K562 (cell line): Measurements from ENCODE around the gene B4GALNT3. TPM values are rescaled to one million over a fixed set of nuclear protein-coding genes. Genes with fewer than 3 reads are reported as not detected.

Experiments
- ATAC-seq: fragments of 200-7000 bp; cut with Tn5 transposase; 3 replicates; pipeline ENCODE4 v1.9.1; 2020; ENCODE audit warnings: moderate library complexity
- BruUV-seq: library from RNA; stranded (reverse); fragments of 400-500 nt; replicated peaks from 2 replicates; lab custom pipeline; 2021; lab: Mats Ljungman, UMichigan
- CTCF ChIA-PET: fragments of 300-600 bp; formaldehyde crosslinking; extraction: SDS; loops from one replicate; lab custom pipeline; 2021; ENCODE audit warnings: low intra/inter-chr PET ratio; lab: Yijun Ruan, JAX
- POLR2A ChIA-PET: fragments of 300-600, 350-650 bp; sonication (Branson Sonifier 250); formaldehyde crosslinking; extraction: SDS; loops from one replicate; lab custom pipeline; 2021; ENCODE audit warnings: antibody characterized with exemption, inconsistent platforms; lab: Yijun Ruan, JAX
- DNase-seq, 4 experiments: peaks; one replicate each; pipeline versions ENCODE4 v3.0.0 to v3.0.0-alpha.2; 2011 to 2018; ENCODE audit warnings: low spot score in 3 of 4, mixed read lengths in 3 of 4; ENCODE audit errors: extremely low read depth in 1 of 4
- FAIRE-seq: peaks from 2 replicates; lab custom pipeline; 2011; peaks lifted over from hg19 to GRCh38; lab: Jason Lieb, UNC
- H2AFZ ChIP-seq: 2 replicates; pipeline ENCODE4 v1.6.0; 2011; ENCODE audit warnings: low read depth, low read length, control low read depth, inconsistent platforms
- H3K27ac ChIP-seq: fragments of 200-600 bp; 3 replicates; pipeline ENCODE4 v1.8.0; 2011; ENCODE audit warnings: low read depth, mild to moderate bottlenecking, control low read depth, inconsistent platforms, low read length, moderate library complexity, mixed read lengths; ENCODE audit errors: extremely low read depth
- H3K27me3 ChIP-seq, 2 experiments: fragments of 300-600 bp in 1 of 2; 2 replicates in 1 of 2; 3 replicates in 1 of 2; pipeline versions ENCODE4 v1.6.0 to v1.8.0; 2011; ENCODE audit warnings: inconsistent platforms in 2 of 2, low read length in 2 of 2, mild to moderate bottlenecking in 1 of 2, mixed read lengths in 1 of 2, moderate library complexity in 1 of 2; ENCODE audit not compliant: control insufficient read depth in 2 of 2, insufficient read depth in 2 of 2
- H3K36me3 ChIP-seq: fragments of 300-600 bp; 3 replicates; pipeline ENCODE4 v1.8.0; 2011; ENCODE audit warnings: mild to moderate bottlenecking, low read length, inconsistent platforms; ENCODE audit not compliant: control insufficient read depth, insufficient read depth
- H3K4me1 ChIP-seq, 2 experiments: fragments of 200-600 bp in 1 of 2; replicated peaks in 1 of 2; 2 replicates in 1 of 2; 3 replicates in 1 of 2; pipeline versions ENCODE4 v1.5.1 to v1.8.0; 2011; ENCODE audit warnings: inconsistent platforms in 2 of 2, low read length in 2 of 2, mild to moderate bottlenecking in 1 of 2, mixed read lengths in 1 of 2, moderate library complexity in 1 of 2; ENCODE audit not compliant: control insufficient read depth in 2 of 2, insufficient read depth in 2 of 2
- H3K4me2 ChIP-seq: 2 replicates; pipeline ENCODE4 v1.6.1; 2011; ENCODE audit warnings: low read length, control low read depth, inconsistent platforms, mixed read lengths; ENCODE audit not compliant: insufficient read depth
- H3K4me3 ChIP-seq: fragments of 200-600 bp; sonication (generic), shearing (Covaris generic); 2 replicates; pipeline ENCODE4 v1.5.1; 2016; ENCODE audit warnings: control low read depth, inconsistent platforms
- H3K79me2 ChIP-seq: fragments of 200-600 bp; 3 replicates; pipeline ENCODE4 v1.8.0; 2011; ENCODE audit warnings: low read length, inconsistent platforms; ENCODE audit not compliant: control insufficient read depth, insufficient read depth
- H3K9ac ChIP-seq, 2 experiments: 2 replicates each; pipeline versions ENCODE4 v1.6.0 to v1.6.1; 2011; ENCODE audit warnings: low read depth in 2 of 2, low read length in 2 of 2, control low read depth in 1 of 2, inconsistent platforms in 1 of 2, mild to moderate bottlenecking in 1 of 2, mixed read lengths in 1 of 2; ENCODE audit not compliant: insufficient read depth in 1 of 2
- H3K9me1 ChIP-seq: one replicate; pipeline ENCODE4 v1.6.0; 2011; ENCODE audit warnings: inconsistent platforms, mild to moderate bottlenecking, low read length, moderate library complexity; ENCODE audit not compliant: control insufficient read depth, insufficient read depth
- H3K9me3 ChIP-seq: replicated peaks from 2 replicates; pipeline ENCODE4 v1.5.1; 2011; ENCODE audit warnings: low read depth, low read length, inconsistent platforms; ENCODE audit not compliant: control insufficient read depth, insufficient read depth
- H4K20me1 ChIP-seq: replicated peaks from 2 replicates; pipeline ENCODE4 v1.6.1; 2011; ENCODE audit warnings: low read length, inconsistent platforms, mixed read lengths; ENCODE audit not compliant: control insufficient read depth, insufficient read depth
- ESRRA ChIP-seq: fragments of 450-650 bp; IDR thresholded peaks from 2 replicates; pipeline ENCODE4 v1.6.1; 2014; ENCODE audit warnings: low read depth, mild to moderate bottlenecking, moderate library complexity, borderline replicate concordance
- GABPA ChIP-seq: fragments of 200-800 bp; sonication (Bioruptor generic); conservative IDR thresholded peaks from 2 replicates; pipeline ENCODE4 v1.6.1; 2016; ENCODE audit warnings: low read depth, missing genetic modification characterization, missing compliant biosample characterization
- MBD1 ChIP-seq: fragments of 250-450 bp; sonication (Bioruptor Pico); IDR thresholded peaks from 2 replicates; pipeline ENCODE4 v1.8.0; 2022; ENCODE audit warnings: inconsistent platforms
- MECOM ChIP-seq: fragments of 250-450 bp; sonication (Bioruptor Pico); IDR thresholded peaks from 2 replicates; pipeline ENCODE4 v1.8.0; 2022; ENCODE audit warnings: inconsistent platforms
- MYC ChIP-seq, 2 experiments: fragments of 250-450 bp in 1 of 2; sonication (Bioruptor Pico) in 1 of 2; IDR thresholded peaks; 2 replicates each; pipeline versions ENCODE4 v1.5.1 to v1.6.1; 2012 to 2021; ENCODE audit warnings: low read depth in 2 of 2, borderline replicate concordance in 1 of 2, improper control_type of control experiment in 1 of 2, low read length in 1 of 2, mild to moderate bottlenecking in 1 of 2, moderate library complexity in 1 of 2
- RBM14 ChIP-seq: fragments of 200-400 bp; formaldehyde crosslinking; IDR thresholded peaks from 2 replicates; pipeline ENCODE4 v1.6.1; 2018; ENCODE audit warnings: low read depth, mild to moderate bottlenecking, low read length, moderate library complexity, borderline replicate concordance; ENCODE audit not compliant: insufficient read depth
- SAP30 ChIP-seq: fragments of 200-600 bp; sonication (generic); IDR thresholded peaks from 2 replicates; pipeline ENCODE4 v1.6.1; 2012; ENCODE audit warnings: borderline replicate concordance, low read depth, mild to moderate bottlenecking, moderate library complexity, low read length, control low read depth, inconsistent platforms; ENCODE audit not compliant: insufficient read depth, poor library complexity, severe bottlenecking
- THRB ChIP-seq: fragments of 450-650 bp; formaldehyde crosslinking; conservative IDR thresholded peaks from 2 replicates; pipeline ENCODE4 v1.4.0; 2022; ENCODE audit warnings: mild to moderate bottlenecking, missing genetic modification characterization
- ZNF217 ChIP-seq: sonication (generic); formaldehyde crosslinking; IDR thresholded peaks from 2 replicates; pipeline ENCODE4 v1.8.0; 2022; ENCODE audit warnings: mild to moderate bottlenecking, missing genetic modification reagents
- ZNF395 ChIP-seq: fragments of 200-800 bp; sonication (Bioruptor generic); IDR thresholded peaks from 2 replicates; pipeline ENCODE4 v1.6.1; 2017; ENCODE audit warnings: missing genetic modification characterization, missing compliant biosample characterization
- WGBS: fragments of 100-300 bp; shearing (Covaris generic); methylation state at CpG from one replicate; pipeline ENCODE4 v1.1.6; 2016; ENCODE audit warnings: low coverage, mixed read lengths; ENCODE audit not compliant: insufficient coverage; ENCODE audit errors: missing lambda C conversion rate; 5-methylcytosine and 5-hydroxymethylcytosine counted together
- in situ Hi-C: fragments of 300-500 bp; cut with MboI; formaldehyde crosslinking; loops from 4 replicates; pipeline ENCODE4 v1.15.0; 2018; ENCODE audit warnings: inconsistent platforms, mixed read lengths
- intact Hi-C: fragments of 100-400 bp; cut with micrococcal nuclease; formaldehyde crosslinking; loops from 2 replicates; pipeline ENCODE4 v1.14.2; 2022
- polyA plus RNA-seq, 8 experiments: library from polyadenylated mRNA; depleted of rRNA in 4 of 8; stranded (reverse) in 5 of 8; unstranded in 3 of 8; fragments of >200 nt; fragmentation: Nextera tagmentation in 2 of 8; fragmentation: Illumina TruSeq in 1 of 8; extraction: Ambion mirVana in 2 of 8; extraction: Trizol in 1 of 8; gene quantifications; 2 replicates each; pipeline versions ENCODE4 v1.2.1 to v1.2.3, GENCODE V29; 2011 to 2014; ENCODE audit warnings: inconsistent platforms in 1 of 8, missing spikeins in 1 of 8
- total RNA-seq, 7 experiments: library from RNA; depleted of rRNA in 6 of 7; stranded (reverse); fragments of >200 nt in 6 of 7; fragmentation: Illumina TruSeq in 2 of 7; extraction: Trizol in 2 of 7; gene quantifications; 2 replicates each; pipeline versions ENCODE4 v1.2.1 to v1.2.3, GENCODE V29; 2011 to 2021; ENCODE audit warnings: low replicate concordance in 1 of 7

B4GALNT3 gene
- total and polyA plus RNA-seq, 9 of the 15 experiments (the other 6 are each of a cell fraction or from before 2014, with no cell fraction given), result 0.04 to 0.36 (median 0.10) TPM; not detected in 6

GRCh38 chr12:480831-481816 lies 21.4 kb downstream of the B4GALNT3 start:
- CTCF ChIA-PET, result no interaction called here
- FAIRE-seq, result no peak
- no peak for ATAC-seq

GRCh38 chr12:482061-482460 lies 22.3 kb downstream of the B4GALNT3 start:
- DNase-seq, result no peak
- Histone ChIP-seq H2AFZ (no peak overlapping the region), H3K4me2 (no peak overlapping the region), H3K9me1 (no peaks in the 10 kb centered on the region), H3K27me3 (peaks cover 6 to 46% of the 10 kb centered on the region in 2 experiments; a peak in 4 of 5 replicates), H4K20me1 (no peaks in the 10 kb centered on the region), H3K9me3 (no peaks in the 10 kb centered on the region), H3K9ac (no peak overlapping the region), H3K4me1 (peaks cover 0 to 4% of the 10 kb centered on the region in 2 experiments; a peak in 3 of 5 replicates), H3K27ac (no peak overlapping the region), H3K36me3 (no peaks in the 10 kb centered on the region), H3K79me2 (no peaks in the 10 kb centered on the region), H3K4me3 (no peak overlapping the region)
- no peak for FAIRE-seq
- no peak for ATAC-seq
- CTCF ChIA-PET, result no interaction called here
- BruUV-seq, result no TSS peak
- in situ Hi-C loops, result no loop called here
- POLR2A ChIA-PET, result no interaction called here
- intact Hi-C loops, result no loop called here
- 5% methylated on average over 3 of the region's 3 CpGs for WGBS
- no peak for TF ChIP-seq ESRRA
- TF ChIP-seq ZNF395, result no peak
- TF ChIP-seq GABPA (tag), result no peak
- TF ChIP-seq MECOM, result no peak
- no peak for TF ChIP-seq MBD1 (CRISPR knock-in tag)
- no peak for TF ChIP-seq THRB (CRISPR knock-in tag)
- no peak for TF ChIP-seq RBM14

More at GRCh38 chr12:480831-481816, 21.4 kb downstream of the B4GALNT3 start:
- H3K27me3 ChIP-seq, result peaks cover 6 to 46% of the 10 kb centered on the region in 2 experiments; a peak in 4 of 5 replicates
- no peak overlapping the region for H3K4me2 ChIP-seq
- intact Hi-C loops, result no loop called here
- 1% methylated on average over 9 of the region's 13 CpGs for WGBS
- no peak overlapping the region for H2AFZ ChIP-seq
- in situ Hi-C loops, result no loop called here
- no peaks in the 10 kb centered on the region for H3K9me3 ChIP-seq
- H3K4me3 ChIP-seq, result no peak overlapping the region
- POLR2A ChIA-PET, result no interaction called here
- DNase-seq, result no peak
- no peaks in the 10 kb centered on the region for H3K36me3 ChIP-seq
- no TSS peak for BruUV-seq
- H3K27ac ChIP-seq, result no peak overlapping the region
- TF ChIP-seq SAP30, result no peak
- TF ChIP-seq ZNF217, result no peak
- TF ChIP-seq MYC (IDR thresholded peaks at IDR 0.05; ENCODE audit: low read depth, low read length), result no peak
- TF ChIP-seq MYC (CRISPR knock-in tag; IDR thresholded peaks at IDR 0.05; ENCODE audit: borderline replicate concordance, low read depth), result no peak
- H4K20me1 ChIP-seq, result no peaks in the 10 kb centered on the region
- H3K79me2 ChIP-seq, result no peaks in the 10 kb centered on the region
- H3K9me1 ChIP-seq, result no peaks in the 10 kb centered on the region
- no peak overlapping the region for H3K9ac ChIP-seq
- peaks cover 0 to 4% of the 10 kb centered on the region in 2 experiments; a peak in 3 of 5 replicates for H3K4me1 ChIP-seq
